ENCODE results near the gene SLC38A2.

- TF ChIP-seq CTCF (IDR thresholded peaks at IDR 0.05; ENCODE audit: low read length) (no peak), EZH2phosphoT487 (IDR thresholded peaks at IDR 0.05; ENCODE audit: low read length) (no peak), EZH2 (optimal IDR thresholded peaks at IDR 0.05; ENCODE audit: low read depth, low read length) (no peak)
Observed at GRCh38 chr12:46367351-46368029, 5.1 kb downstream of the SLC38A2 start.
